Cardiac muscle cell (in vitro differentiated cells and primary cell): ENCODE data around the gene SNORC. TPM values are rescaled to one million over a fixed set of nuclear protein-coding genes. Genes with fewer than 3 reads are reported as not detected.
A peak's percentile ranks its signal among the peaks of the same experiment; 100 is the strongest.

Experiments used
- DNase-seq, 2 donors: peaks; one replicate each; pipeline versions ENCODE4 v3.0.0 to v3.0.0-alpha.2; 2010 to 2017; ENCODE audit warnings: low read depth in 1 of 2, low spot score in 1 of 2
- H3K27ac ChIP-seq: fragments of 200-600 bp; sonication (generic); 2 replicates; pipeline ENCODE4 v1.5.1; 2016
- H3K27me3 ChIP-seq: fragments of 200-600 bp; sonication (generic); 2 replicates; pipeline ENCODE4 v1.6.0; 2016; ENCODE audit warnings: control low read depth
- H3K36me3 ChIP-seq: fragments of 200-600 bp; sonication (generic); 2 replicates; pipeline ENCODE4 v1.5.1; 2016; ENCODE audit warnings: control low read depth
- H3K4me1 ChIP-seq: fragments of 200-600 bp; sonication (generic); 2 replicates; pipeline ENCODE4 v1.8.1; 2017; ENCODE audit warnings: low read depth, mild to moderate bottlenecking, mixed run types
- H3K4me3 ChIP-seq: fragments of 200-600 bp; sonication (generic); 2 replicates; pipeline ENCODE4 v1.5.1; 2016; ENCODE audit warnings: mild to moderate bottlenecking
- H3K9me3 ChIP-seq: fragments of 200-600 bp; sonication (generic); 2 replicates; pipeline ENCODE4 v1.5.1; 2017; ENCODE audit warnings: low read depth, mild to moderate bottlenecking, control low read depth
- CTCF ChIP-seq: IDR thresholded peaks from 2 replicates; pipeline ENCODE4 v1.5.1; 2012; ENCODE audit warnings: low read depth, mild to moderate bottlenecking, low read length
- polyA plus RNA-seq: library from polyadenylated mRNA; unstranded; fragments of >200 nt; fragmentation: Nextera tagmentation; extraction: Ambion mirVana; gene quantifications from 2 replicates; pipeline ENCODE4 v1.2.1, GENCODE V29; 2016
- total RNA-seq: library from RNA; depleted of rRNA; stranded (reverse); fragments of >200 nt; gene quantifications from 2 replicates; pipeline ENCODE4 v1.2.3, GENCODE V29; 2016

SNORC gene
- total and polyA plus RNA-seq, 2 experiments from 2014 or later, result 2.3 to 13.1 TPM

- Histone ChIP-seq H3K4me3 (no peak overlapping the region), H3K36me3 (no peaks in the 10 kb centered on the region), H3K4me1 (no peaks in the 10 kb centered on the region), H3K27me3 (peaks cover 30% of the 10 kb centered on the region), H3K9me3 (no peaks in the 10 kb centered on the region), H3K27ac (no peak overlapping the region)
- TF ChIP-seq CTCF, result no peak
- DNase-seq, result no peak
Observed at GRCh38 chr2:232872826-232873225, 2.8 kb downstream of the SNORC start.

- H3K9me3 ChIP-seq, result no peaks in the 10 kb centered on the region
- peaks cover 32% of the 10 kb centered on the region for H3K27me3 ChIP-seq
- H3K27ac ChIP-seq, result no peak overlapping the region
- no peaks in the 10 kb centered on the region for H3K36me3 ChIP-seq
- no peaks in the 10 kb centered on the region for H3K4me1 ChIP-seq
- DNase-seq, result no peak
- no peak for TF ChIP-seq CTCF
- no peak overlapping the region for H3K4me3 ChIP-seq
Observed at GRCh38 chr2:232873292-232873908, 3.3 kb downstream of the SNORC start.

GRCh38 chr2:232873909-232874641 is 4.0 kb downstream of the SNORC start:
- H3K4me1 ChIP-seq, result no peaks in the 10 kb centered on the region
- H3K4me3 ChIP-seq, result no peak overlapping the region

DNA sequence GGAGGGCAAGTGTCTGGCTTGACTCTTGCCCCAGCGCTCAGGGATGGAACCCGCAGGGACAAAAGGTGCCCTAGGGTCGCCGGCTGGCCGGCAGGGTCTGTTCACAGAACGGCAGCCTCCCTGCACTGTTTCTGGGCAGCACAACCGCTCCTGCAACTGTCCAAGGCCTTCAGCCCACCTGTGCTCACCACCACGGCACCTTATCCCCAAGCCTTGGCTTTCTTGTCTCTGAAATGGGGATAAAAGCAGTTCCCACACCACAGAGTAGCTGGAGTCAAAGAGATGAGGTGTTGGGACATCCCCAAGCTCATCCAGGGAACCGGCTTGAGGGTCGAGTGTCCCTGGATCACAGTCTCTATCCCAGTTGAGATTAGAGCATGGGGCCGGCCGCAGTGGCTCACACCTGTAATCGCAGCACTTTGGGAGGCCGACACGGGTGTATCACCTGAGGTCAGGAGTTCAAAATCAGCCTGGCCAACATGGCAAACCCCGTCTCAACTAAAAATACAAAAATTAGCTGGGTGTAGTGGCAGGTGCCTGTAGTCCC is 4.7 kb downstream of the SNORC start:
- Histone ChIP-seq H3K36me3 (no peaks in the 10 kb centered on the region), H3K9me3 (no peaks in the 10 kb centered on the region), H3K27me3 (peaks cover 32% of the 10 kb centered on the region), H3K27ac (no peak overlapping the region), H3K4me1 (no peaks in the 10 kb centered on the region), H3K4me3 (no peak overlapping the region)
- no peak for TF ChIP-seq CTCF
- DNase-seq, result no peak

More at GRCh38 chr2:232873909-232874641, 4.0 kb downstream of the SNORC start:
- H3K36me3 ChIP-seq, result no peaks in the 10 kb centered on the region
- H3K9me3 ChIP-seq, result no peaks in the 10 kb centered on the region
- no peak overlapping the region for H3K27ac ChIP-seq
- no peak for DNase-seq
- no peak for TF ChIP-seq CTCF
- H3K27me3 ChIP-seq, result peaks cover 32% of the 10 kb centered on the region

GRCh38 chr2:232875256-232876121 is 5.4 kb downstream of the SNORC start:
- Histone ChIP-seq H3K4me1 (no peaks in the 10 kb centered on the region), H3K27ac (no peak overlapping the region), H3K27me3 (peaks cover 32% of the 10 kb centered on the region), H3K9me3 (no peaks in the 10 kb centered on the region), H3K4me3 (peak overlapping the region; percentile 46), H3K36me3 (no peaks in the 10 kb centered on the region)
- TF ChIP-seq CTCF, result peak; percentile 9
- DNase-seq, result peak in 1 of 2 donors; percentile 18
